Sigmoid colon (tissue), 7 donors: ENCODE results near the gene CCDC85C. TPM values are rescaled to one million over a fixed set of nuclear protein-coding genes. Genes with fewer than 3 reads are reported as not detected.

Experiments used
- DNase-seq: peaks from one replicate; pipeline ENCODE4 v3.0.0-alpha.2; 2019
- H3K27ac ChIP-seq, 4 donors: fragments of 200-600 bp; sonication (generic); one replicate each; pipeline ENCODE4 v1.5.1; 2016 to 2019; ENCODE audit warnings: mild to moderate bottlenecking in 1 of 4
- H3K27me3 ChIP-seq, 3 donors: fragments of 200-600 bp; sonication (generic); one replicate each; pipeline ENCODE4 v1.5.1; 2019; ENCODE audit warnings: mild to moderate bottlenecking in 1 of 3
- H3K36me3 ChIP-seq, 4 donors: fragments of 200-600 bp; sonication (generic); one replicate each; pipeline ENCODE4 v1.5.1; 2016 to 2019
- H3K4me1 ChIP-seq, 4 donors: fragments of 200-600 bp; sonication (generic); one replicate each; pipeline ENCODE4 v1.5.1; 2017 to 2019
- H3K4me3 ChIP-seq, 4 donors: fragments of 200-600 bp; sonication (generic); one replicate each; pipeline ENCODE4 v1.5.1; 2017 to 2019; ENCODE audit warnings: mild to moderate bottlenecking in 2 of 4, moderate library complexity in 1 of 4
- H3K9me3 ChIP-seq, 4 donors: fragments of 200-600 bp in 3 of 4; sonication (generic) in 3 of 4; one replicate each; pipeline versions ENCODE4 v1.5.1 to v1.6.1; 2013 to 2019
- EP300 ChIP-seq, 4 donors: sonication (generic); formaldehyde crosslinking; IDR thresholded peaks; one replicate each; pipeline ENCODE4 v1.6.1; 2017; ENCODE audit warnings: antibody characterized with exemption in 4 of 4
- POLR2A ChIP-seq, 2 donors: fragments of 450-650 bp; IDR thresholded peaks; one replicate each; pipeline ENCODE4 v1.6.1; 2016; ENCODE audit warnings: antibody characterized with exemption in 2 of 2, mild to moderate bottlenecking in 2 of 2, moderate library complexity in 2 of 2
- POLR2AphosphoS5 ChIP-seq, 4 donors: sonication (generic); formaldehyde crosslinking; IDR thresholded peaks; one replicate each; pipeline ENCODE4 v1.6.1; 2017; ENCODE audit warnings: antibody characterized with exemption in 4 of 4
- WGBS, 2 donors: extraction: QIAGEN DNeasy Blood & Tissue Kit; methylation state at CpG; one replicate each; pipeline ENCODE4 v1.1.7; 2013; 5-methylcytosine and 5-hydroxymethylcytosine counted together
- intact Hi-C: fragments of 100-400 bp; cut with DNase I; formaldehyde crosslinking; loops from one replicate; pipeline ENCODE4 v1.15.1; 2023
- polyA plus RNA-seq, 3 donors: library from polyadenylated mRNA; stranded (reverse); fragments of 200-250 nt; gene quantifications; one replicate each; pipeline ENCODE4 v1.2.3, GENCODE V29; 2013
- total RNA-seq, 4 donors: library from RNA; depleted of rRNA; stranded (reverse); fragments of >200 nt; gene quantifications; one replicate each; pipeline ENCODE4 v1.1.0, GENCODE V29; 2016
- TF ChIP-seq, protein P1 (sequence below), 4 experiments: fragments of 450-650 bp in 3 of 4; fragments of 200-600 bp in 1 of 4; IDR thresholded peaks; one replicate each; pipeline ENCODE4 v1.5.1; 2016 to 2019; ENCODE audit warnings: antibody characterized with exemption in 4 of 4, mild to moderate bottlenecking in 3 of 4, moderate library complexity in 2 of 4
- donor health status: healthy with polysubstance abuse.
- donor health status: Bipolar disorder and iron deficiency.
- donor health status: healthy.

CCDC85C gene
- total and polyA plus RNA-seq, 7 donors: 11.4 to 79.0 (median 28.1) TPM

DNA sequence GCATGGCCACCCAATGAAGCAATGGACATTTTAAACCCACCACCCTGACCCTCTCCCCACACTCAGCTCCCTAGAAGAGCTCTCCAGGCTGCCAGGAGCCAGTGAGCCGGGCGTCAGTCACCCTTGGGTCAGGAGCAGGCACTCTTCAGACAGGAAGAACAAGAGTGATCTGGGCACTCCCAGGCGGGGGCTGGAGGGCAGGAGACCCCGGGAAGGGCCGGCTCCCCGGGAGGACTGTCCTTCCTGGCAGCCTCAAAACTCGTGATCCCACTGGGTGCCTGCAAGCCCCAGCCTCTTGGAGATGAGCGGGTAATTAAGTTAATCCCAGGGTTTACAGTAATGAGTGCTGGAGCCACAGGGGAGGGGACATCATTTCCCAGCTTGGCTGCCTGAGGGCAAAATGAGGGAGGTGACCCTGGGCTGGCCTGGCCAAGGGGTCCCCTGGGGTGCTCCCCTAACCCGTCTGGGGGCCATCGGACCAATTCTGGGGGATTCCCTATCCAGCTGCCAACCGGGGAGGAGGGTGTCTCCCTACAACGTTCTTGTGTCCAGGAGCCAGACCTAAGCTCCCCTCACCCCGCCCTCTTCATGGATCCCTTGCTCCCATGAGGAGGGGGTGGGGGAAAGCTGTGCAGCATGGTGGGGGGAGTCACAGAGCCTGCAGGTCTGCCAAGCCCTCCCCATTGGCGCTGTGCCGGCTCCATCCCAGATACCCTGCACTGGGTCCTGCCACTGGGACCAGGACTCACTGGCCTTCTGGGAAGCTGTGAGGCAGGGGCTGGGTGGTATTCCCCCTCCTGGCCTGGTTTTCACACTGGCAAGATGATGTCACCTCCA is 63.6 kb downstream of the CCDC85C start:
- intact Hi-C loops: no loop called here
- Histone ChIP-seq H3K4me1 (peaks cover 0 to 96% (median 88%) of the 10 kb centered on the region in 4 donors), H3K27ac (peak overlapping the region; percentile 74 to 94 (median 87))

DNA sequence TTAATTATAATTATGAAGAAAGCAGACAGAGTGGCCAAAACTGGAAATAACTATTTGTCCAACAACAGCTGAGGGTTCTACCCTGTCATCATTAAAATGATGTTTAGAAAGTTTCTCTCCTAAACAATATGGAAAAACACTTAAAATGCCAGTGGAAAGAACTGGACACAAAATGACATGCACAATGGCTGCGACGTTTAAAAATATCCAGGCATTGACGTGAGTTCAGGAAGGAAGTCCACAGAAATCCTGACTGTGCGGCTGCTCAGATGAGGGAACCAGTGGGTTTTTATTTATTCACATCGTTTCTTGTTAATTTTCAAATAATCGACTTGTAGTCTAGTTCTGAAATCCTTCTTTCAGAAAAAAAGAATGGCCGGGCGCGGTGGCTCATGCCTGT is 64.5 kb downstream of the CCDC85C start:
- no peak overlapping the region for H3K4me3 ChIP-seq
- no peaks in the 10 kb centered on the region for H3K9me3 ChIP-seq
- peaks cover 0 to 96% (median 88%) of the 10 kb centered on the region in 4 donors for H3K4me1 ChIP-seq
- peak overlapping the region; percentile 74 to 94 (median 87) for H3K27ac ChIP-seq
- 60 to 79% methylated on average over 9 of the region's 9 CpGs for WGBS, 2 donors
- TF ChIP-seq POLR2A (IDR thresholded peaks at IDR 0.05) (no peak), POLR2AphosphoS5 (IDR thresholded peaks at IDR 0.05) (peak in 1 of 4 donors; percentile 31)
- TF ChIP-seq, protein P1, sequence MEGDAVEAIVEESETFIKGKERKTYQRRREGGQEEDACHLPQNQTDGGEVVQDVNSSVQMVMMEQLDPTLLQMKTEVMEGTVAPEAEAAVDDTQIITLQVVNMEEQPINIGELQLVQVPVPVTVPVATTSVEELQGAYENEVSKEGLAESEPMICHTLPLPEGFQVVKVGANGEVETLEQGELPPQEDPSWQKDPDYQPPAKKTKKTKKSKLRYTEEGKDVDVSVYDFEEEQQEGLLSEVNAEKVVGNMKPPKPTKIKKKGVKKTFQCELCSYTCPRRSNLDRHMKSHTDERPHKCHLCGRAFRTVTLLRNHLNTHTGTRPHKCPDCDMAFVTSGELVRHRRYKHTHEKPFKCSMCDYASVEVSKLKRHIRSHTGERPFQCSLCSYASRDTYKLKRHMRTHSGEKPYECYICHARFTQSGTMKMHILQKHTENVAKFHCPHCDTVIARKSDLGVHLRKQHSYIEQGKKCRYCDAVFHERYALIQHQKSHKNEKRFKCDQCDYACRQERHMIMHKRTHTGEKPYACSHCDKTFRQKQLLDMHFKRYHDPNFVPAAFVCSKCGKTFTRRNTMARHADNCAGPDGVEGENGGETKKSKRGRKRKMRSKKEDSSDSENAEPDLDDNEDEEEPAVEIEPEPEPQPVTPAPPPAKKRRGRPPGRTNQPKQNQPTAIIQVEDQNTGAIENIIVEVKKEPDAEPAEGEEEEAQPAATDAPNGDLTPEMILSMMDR (IDR thresholded peaks at IDR 0.05): no peak
- no peaks in the 10 kb centered on the region for H3K36me3 ChIP-seq
- no peaks in the 10 kb centered on the region for H3K27me3 ChIP-seq
- intact Hi-C loops: loop anchor here (5.0 kb wide), 1 partner anchor 63 kb away; the partner anchor contains the start of gene CCDC85C
- DNase-seq: no peak

More for the DNA sequence above, 63.6 kb downstream of the CCDC85C start:
- WGBS, 2 donors: 76 to 81% methylated on average over 15 of the region's 15 CpGs
- Histone ChIP-seq H3K9me3 (no peaks in the 10 kb centered on the region), H3K36me3 (no peaks in the 10 kb centered on the region), H3K4me3 (no peak overlapping the region), H3K27me3 (no peaks in the 10 kb centered on the region)
- DNase-seq: no peak
- no peak for TF ChIP-seq POLR2A (IDR thresholded peaks at IDR 0.05)
- TF ChIP-seq POLR2AphosphoS5 (IDR thresholded peaks at IDR 0.05): no peak
- TF ChIP-seq EP300 (IDR thresholded peaks at IDR 0.05): no peak

DNA sequence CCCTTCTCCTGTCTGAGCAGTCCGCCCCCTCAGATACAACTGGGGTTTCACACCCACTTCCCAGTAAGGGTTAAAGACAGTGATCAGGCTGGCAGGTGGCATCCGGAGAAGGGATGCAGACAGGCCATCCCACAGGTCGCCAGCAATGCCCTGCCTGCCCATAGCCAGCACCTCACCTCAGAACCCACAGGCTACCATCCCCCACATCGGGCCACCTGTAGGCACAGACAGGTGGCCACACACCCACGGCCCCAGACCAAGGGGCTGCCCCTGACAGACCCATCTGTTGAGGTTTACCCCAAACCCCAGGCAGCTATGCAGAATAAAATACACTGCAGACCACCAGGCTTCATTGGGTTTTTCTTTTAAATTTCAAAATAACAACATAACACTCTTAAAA is 65.3 kb downstream of the CCDC85C start:
- no peak for TF ChIP-seq EP300 (IDR thresholded peaks at IDR 0.05)
- TF ChIP-seq, protein P1 (IDR thresholded peaks at IDR 0.05): no peak
- TF ChIP-seq POLR2AphosphoS5 (IDR thresholded peaks at IDR 0.05): no peak
- no peak for TF ChIP-seq POLR2A (IDR thresholded peaks at IDR 0.05)
- intact Hi-C loops: loop anchor here (5.0 kb wide), 1 partner anchor 64 kb away; the partner anchor contains the start of gene CCDC85C
- Histone ChIP-seq H3K4me1 (peaks cover 0 to 97% (median 90%) of the 10 kb centered on the region in 4 donors), H3K27ac (peak overlapping the region; percentile 74 to 94 (median 87)), H3K27me3 (no peaks in the 10 kb centered on the region), H3K4me3 (no peak overlapping the region), H3K9me3 (no peaks in the 10 kb centered on the region), H3K36me3 (peaks cover 0 to under 1% (median 0%) of the 10 kb centered on the region in 4 donors)
- 63 to 68% methylated on average over 5 of the region's 5 CpGs for WGBS, 2 donors
- no peak for DNase-seq

DNA sequence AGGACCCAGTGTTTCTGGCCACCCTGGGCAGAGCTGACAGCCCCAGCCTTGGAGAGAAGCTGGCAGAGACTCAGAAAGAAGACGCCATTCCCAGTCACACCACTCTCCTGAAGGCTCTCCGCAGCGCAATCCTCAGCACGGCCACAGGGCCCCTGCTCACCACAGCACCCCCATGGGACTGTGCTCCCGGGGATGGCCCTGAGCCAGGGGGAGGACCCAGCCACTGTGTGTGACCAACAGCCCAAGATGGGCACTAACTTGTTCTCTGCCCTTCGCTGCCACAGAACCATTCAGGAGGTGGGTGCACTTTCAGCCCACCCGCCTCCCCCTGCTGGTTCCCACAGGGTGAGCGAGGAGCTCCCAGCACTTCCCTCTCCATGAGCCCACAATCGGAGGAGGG is 65.7 kb downstream of the CCDC85C start:
- Histone ChIP-seq H3K27me3 (no peaks in the 10 kb centered on the region), H3K4me1 (peaks cover 0 to 97% (median 85%) of the 10 kb centered on the region in 4 donors), H3K27ac (peak overlapping the region; percentile 74 to 94 (median 87)), H3K36me3 (peaks cover 0 to 4% (median 0%) of the 10 kb centered on the region in 4 donors), H3K9me3 (no peaks in the 10 kb centered on the region), H3K4me3 (peak overlapping the region in 1 of 4 donors; percentile 1)
- TF ChIP-seq POLR2AphosphoS5 (IDR thresholded peaks at IDR 0.05): no peak
- TF ChIP-seq, protein P1 (IDR thresholded peaks at IDR 0.05): no peak
- no peak for TF ChIP-seq EP300 (IDR thresholded peaks at IDR 0.05)
- no peak for TF ChIP-seq POLR2A (IDR thresholded peaks at IDR 0.05)
- WGBS, 2 donors: 79 to 81% methylated on average over 9 of the region's 9 CpGs
- DNase-seq: no peak
- intact Hi-C loops: loop anchor here (5.0 kb wide), 1 partner anchor 64 kb away; the partner anchor contains the start of gene CCDC85C

DNA sequence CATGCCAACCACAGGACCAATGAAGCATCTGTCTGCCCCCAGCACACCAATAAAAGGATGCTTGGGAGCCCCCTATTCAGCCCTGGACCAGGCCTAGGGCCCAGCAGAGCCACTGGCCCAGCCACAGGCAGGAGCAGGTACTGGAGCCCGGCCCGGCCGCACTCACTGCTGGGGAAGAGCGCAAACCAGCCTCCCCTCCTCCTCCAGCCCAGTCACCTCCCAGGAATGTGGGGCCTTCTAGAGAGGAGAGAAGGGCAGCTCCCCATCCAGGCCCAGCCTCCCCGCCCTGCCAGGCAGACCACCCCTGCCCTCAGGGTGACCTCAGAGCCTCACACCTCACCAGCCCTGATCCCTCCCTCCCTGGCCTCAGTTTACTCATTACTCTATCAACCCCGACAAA is 66.6 kb downstream of the CCDC85C start:
- H3K36me3 ChIP-seq: peaks cover 0 to 4% (median 0%) of the 10 kb centered on the region in 4 donors
- H3K27me3 ChIP-seq: no peaks in the 10 kb centered on the region
- peaks cover 0 to 88% (median 77%) of the 10 kb centered on the region in 4 donors for H3K4me1 ChIP-seq
- 88 to 92% methylated on average over 6 of the region's 6 CpGs for WGBS, 2 donors
- no peak overlapping the region for H3K4me3 ChIP-seq
- peak overlapping the region; percentile 74 to 94 (median 87) for H3K27ac ChIP-seq
- no peaks in the 10 kb centered on the region for H3K9me3 ChIP-seq
- intact Hi-C loops: loop anchor here (5.0 kb wide), 1 partner anchor 65 kb away; the partner anchor contains the start of gene CCDC85C
- TF ChIP-seq, protein P1 (IDR thresholded peaks at IDR 0.05): peak in 1 of 4 experiments; percentile 7
- TF ChIP-seq EP300 (IDR thresholded peaks at IDR 0.05) (no peak), POLR2A (IDR thresholded peaks at IDR 0.05) (no peak), POLR2AphosphoS5 (IDR thresholded peaks at IDR 0.05) (peak in 3 of 4 donors; percentile 32 to 54 (median 35))
- DNase-seq: peak; percentile 91
